BJ (cell line): ENCODE measurements around the gene ZSCAN23. TPM values are rescaled to one million over a fixed set of nuclear protein-coding genes. Genes with fewer than 3 reads are reported as not detected.
"Not testable (repeated sequence)": the region's sequence is repeated elsewhere in the genome, so short reads cannot be mapped to it uniquely, and the experiment has no call there.

Source experiments
- CTCF ChIA-PET: fragments of 350-600 bp; formaldehyde crosslinking; extraction: SDS; loops from one replicate; lab custom pipeline; 2021; ENCODE audit warnings: antibody characterized with exemption, inconsistent platforms; lab: Yijun Ruan, JAX
- POLR2A ChIA-PET: fragments of 300-600 bp; sonication (Branson Sonifier 250); formaldehyde crosslinking; extraction: SDS; loops from one replicate; lab custom pipeline; 2021; ENCODE audit warnings: antibody characterized with exemption; lab: Charles Lee
- DNase-seq: peaks from one replicate; pipeline ENCODE4 v3.0.0-alpha.2; 2011; ENCODE audit warnings: low read depth
- H3K27me3 ChIP-seq: 2 replicates; pipeline ENCODE4 v1.6.0; 2011; ENCODE audit warnings: low read length; ENCODE audit not compliant: control insufficient read depth, insufficient read depth
- H3K36me3 ChIP-seq: 2 replicates; pipeline ENCODE4 v1.5.1; 2011; ENCODE audit warnings: low read length; ENCODE audit not compliant: control insufficient read depth, insufficient read depth
- H3K4me3 ChIP-seq: 2 replicates; pipeline ENCODE4 v1.5.1; 2011; ENCODE audit warnings: low read depth, mild to moderate bottlenecking, control low read depth, low read length
- polyA plus RNA-seq: library from polyadenylated mRNA; depleted of rRNA; stranded (reverse); fragments of >200 nt; gene quantifications from 2 replicates; pipeline ENCODE4 v1.2.3, GENCODE V29; 2011
- TF ChIP-seq, protein P1 (sequence below): IDR thresholded peaks from 2 replicates; pipeline ENCODE4 v1.5.1; 2011; ENCODE audit warnings: low read depth, mild to moderate bottlenecking, control low read depth, inconsistent platforms, low read length, moderate library complexity; ENCODE audit not compliant: insufficient read depth

Gene ZSCAN23
- polyA plus RNA-seq, 1 experiment = 1.8 TPM

GRCh38 chr6:28449056-28449455 lies 5.8 kb upstream of the ZSCAN23 start:
- TF ChIP-seq, protein P1, sequence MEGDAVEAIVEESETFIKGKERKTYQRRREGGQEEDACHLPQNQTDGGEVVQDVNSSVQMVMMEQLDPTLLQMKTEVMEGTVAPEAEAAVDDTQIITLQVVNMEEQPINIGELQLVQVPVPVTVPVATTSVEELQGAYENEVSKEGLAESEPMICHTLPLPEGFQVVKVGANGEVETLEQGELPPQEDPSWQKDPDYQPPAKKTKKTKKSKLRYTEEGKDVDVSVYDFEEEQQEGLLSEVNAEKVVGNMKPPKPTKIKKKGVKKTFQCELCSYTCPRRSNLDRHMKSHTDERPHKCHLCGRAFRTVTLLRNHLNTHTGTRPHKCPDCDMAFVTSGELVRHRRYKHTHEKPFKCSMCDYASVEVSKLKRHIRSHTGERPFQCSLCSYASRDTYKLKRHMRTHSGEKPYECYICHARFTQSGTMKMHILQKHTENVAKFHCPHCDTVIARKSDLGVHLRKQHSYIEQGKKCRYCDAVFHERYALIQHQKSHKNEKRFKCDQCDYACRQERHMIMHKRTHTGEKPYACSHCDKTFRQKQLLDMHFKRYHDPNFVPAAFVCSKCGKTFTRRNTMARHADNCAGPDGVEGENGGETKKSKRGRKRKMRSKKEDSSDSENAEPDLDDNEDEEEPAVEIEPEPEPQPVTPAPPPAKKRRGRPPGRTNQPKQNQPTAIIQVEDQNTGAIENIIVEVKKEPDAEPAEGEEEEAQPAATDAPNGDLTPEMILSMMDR = no peak
- no peaks in the 10 kb centered on the region for H3K27me3 ChIP-seq
- H3K4me3 ChIP-seq = no peak overlapping the region
- H3K36me3 ChIP-seq = no peaks in the 10 kb centered on the region
- ChIA-PET CTCF (no interaction called here), POLR2A (no interaction called here)
- no peak for DNase-seq

DNA sequence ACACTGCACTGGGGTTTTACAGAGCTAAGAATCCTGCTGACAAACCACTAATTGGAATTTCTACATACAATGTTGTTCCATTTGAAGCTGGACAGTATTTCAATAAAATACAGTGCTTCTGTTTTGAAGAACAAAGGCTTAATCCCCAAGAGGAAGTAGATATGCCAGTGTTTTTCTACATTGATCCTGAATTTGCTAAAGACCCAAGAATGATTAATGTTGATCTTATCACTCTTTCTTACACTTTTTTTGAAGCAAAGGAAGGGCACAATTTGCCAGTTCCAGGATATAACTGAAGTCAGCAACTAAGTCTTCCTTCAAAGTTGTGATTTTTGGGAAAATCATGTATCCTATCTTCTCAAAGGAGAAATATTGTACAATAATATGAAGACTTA lies 4.2 kb upstream of the ZSCAN23 start:
- POLR2A ChIA-PET, DNase-seq, H3K27me3 ChIP-seq, CTCF ChIA-PET, H3K36me3 ChIP-seq: not testable (repeated sequence)
- peak overlapping the region; percentile 43 for H3K4me3 ChIP-seq

DNA sequence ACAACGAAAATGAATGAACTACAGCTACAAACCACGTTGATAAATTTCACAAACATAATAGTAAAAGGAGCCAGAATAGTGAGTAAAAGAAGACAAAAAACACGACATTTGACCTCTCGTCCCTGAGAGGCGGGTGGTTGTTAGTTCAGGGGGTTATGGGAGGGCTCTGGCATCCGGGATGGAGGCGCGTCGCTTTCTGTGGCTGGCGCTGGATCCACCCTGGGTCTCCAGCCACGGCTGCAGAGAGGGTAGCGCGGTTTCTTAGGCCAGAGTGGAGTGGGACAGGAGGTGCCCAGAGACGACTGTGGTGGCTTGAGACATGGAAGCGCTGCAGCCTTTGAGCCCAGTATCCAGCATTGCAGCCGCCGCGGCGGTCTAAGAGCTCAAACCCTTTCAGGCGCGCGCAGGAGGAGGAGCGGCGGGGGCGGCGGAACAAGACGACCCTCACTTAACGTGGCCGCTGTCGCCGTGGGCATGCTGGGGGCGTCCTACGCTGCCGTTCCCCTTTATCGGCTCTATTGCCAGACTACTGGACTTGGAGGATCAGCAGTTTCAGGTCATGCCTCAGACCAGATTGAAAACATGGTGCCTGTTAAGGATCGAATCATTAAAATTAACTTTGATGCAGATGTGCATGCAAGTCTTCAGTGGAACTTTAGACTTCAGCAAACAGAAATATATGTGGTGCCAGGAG lies 3.7 kb upstream of the ZSCAN23 start:
- ChIA-PET POLR2A (interaction anchor here (0.5 kb wide), 1 partner anchor 34 kb away, joined by 3 read pairs; no protein-coding TSS in a partner anchor), CTCF (no interaction called here)
- Histone ChIP-seq H3K27me3 (no peaks in the 10 kb centered on the region), H3K4me3 (peak overlapping the region; percentile 43), H3K36me3 (no peaks in the 10 kb centered on the region)
- TF ChIP-seq, protein P1 = no peak
- DNase-seq = no peak

GRCh38 chr6:28444759-28445158 lies 1.5 kb upstream of the ZSCAN23 start:
- H3K27me3 ChIP-seq, DNase-seq, H3K4me3 ChIP-seq, CTCF ChIA-PET, H3K36me3 ChIP-seq, POLR2A ChIA-PET: not testable (repeated sequence)

- TF ChIP-seq, protein P1 = no peak
- POLR2A ChIA-PET = no interaction called here
- Histone ChIP-seq H3K4me3 (peak overlapping the region; percentile 56), H3K27me3 (no peaks in the 10 kb centered on the region), H3K36me3 (no peaks in the 10 kb centered on the region)
- DNase-seq = no peak
- CTCF ChIA-PET = interaction anchor here (0.7 kb wide), 1 partner anchor 46 kb away, joined by 3 read pairs; no protein-coding TSS in a partner anchor
Observed at GRCh38 chr6:28442586-28442985, 705 bp downstream of the ZSCAN23 start.

DNA sequence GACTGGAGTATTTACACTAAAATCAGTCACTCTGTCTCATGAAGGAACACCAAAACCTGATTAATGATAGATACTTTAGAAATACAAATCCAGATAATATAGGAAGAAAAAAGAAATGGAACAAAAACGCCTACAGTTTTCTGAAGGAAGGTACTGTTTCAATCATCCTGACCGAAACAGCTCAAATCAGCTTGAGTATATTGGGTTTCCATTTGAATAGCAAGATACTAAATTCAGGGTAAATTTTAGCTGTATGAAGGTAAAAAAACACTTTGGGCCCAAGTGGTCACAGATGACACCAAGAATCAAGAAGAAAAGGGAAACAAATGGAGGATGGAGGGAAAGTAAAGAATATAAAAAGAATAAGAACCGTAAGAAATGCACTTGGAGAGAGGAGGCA lies 6.9 kb downstream of the ZSCAN23 start:
- DNase-seq = no peak
- TF ChIP-seq, protein P1 = no peak
- Histone ChIP-seq H3K27me3 (no peaks in the 10 kb centered on the region), H3K36me3 (peaks cover 3% of the 10 kb centered on the region; the same call in 1 of the 2 replicates), H3K4me3 (no peak overlapping the region)
- ChIA-PET CTCF (no interaction called here), POLR2A (no interaction called here)
